RWPE1 (cell line): ENCODE data around the gene CABP7.

ENCODE experiments used
- CTCF ChIA-PET: fragments of 350-600 bp; sonication (Branson Sonifier 250); formaldehyde crosslinking; extraction: SDS; loops from one replicate; lab custom pipeline; 2021; lab: Yijun Ruan, JAX
- POLR2A ChIA-PET: fragments of 400-600 bp; formaldehyde crosslinking; extraction: SDS; loops from one replicate; lab custom pipeline; 2020; ENCODE audit warnings: antibody characterized with exemption; ENCODE audit not compliant: low non-redundant PET; lab: Yijun Ruan, JAX
- DNase-seq: peaks from one replicate; pipeline ENCODE4 v3.0.0; 2012; ENCODE audit warnings: low spot score
- H3K27ac ChIP-seq: fragments of 450-650 bp; 2 replicates; pipeline ENCODE4 v1.5.1; 2017
- TF ChIP-seq, protein P1 (sequence below): fragments of 450-650 bp; conservative IDR thresholded peaks from 2 replicates; pipeline ENCODE4 v1.5.1; 2017; ENCODE audit warnings: low read depth, mild to moderate bottlenecking

CABP7 gene

DNA sequence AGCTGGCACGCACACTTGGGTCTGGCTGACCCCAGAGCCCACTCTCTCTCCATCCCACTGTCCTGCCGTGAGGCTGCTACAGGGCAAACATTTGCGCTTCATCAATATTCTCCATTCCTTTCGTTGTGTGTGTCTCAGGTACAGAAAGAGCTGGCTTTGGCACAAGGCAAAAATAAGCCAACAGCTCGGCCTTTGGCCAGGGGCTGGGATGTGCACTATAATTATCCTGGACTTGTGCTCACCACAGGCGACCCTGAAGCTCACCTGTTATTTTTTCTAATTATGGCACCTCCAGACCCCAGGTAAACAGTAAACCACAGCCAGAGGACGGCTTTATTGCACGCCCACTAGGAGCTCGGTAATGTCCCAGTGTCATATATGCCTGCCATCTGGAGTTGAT, 36.1 kb downstream of the CABP7 start:
- TF ChIP-seq, protein P1, sequence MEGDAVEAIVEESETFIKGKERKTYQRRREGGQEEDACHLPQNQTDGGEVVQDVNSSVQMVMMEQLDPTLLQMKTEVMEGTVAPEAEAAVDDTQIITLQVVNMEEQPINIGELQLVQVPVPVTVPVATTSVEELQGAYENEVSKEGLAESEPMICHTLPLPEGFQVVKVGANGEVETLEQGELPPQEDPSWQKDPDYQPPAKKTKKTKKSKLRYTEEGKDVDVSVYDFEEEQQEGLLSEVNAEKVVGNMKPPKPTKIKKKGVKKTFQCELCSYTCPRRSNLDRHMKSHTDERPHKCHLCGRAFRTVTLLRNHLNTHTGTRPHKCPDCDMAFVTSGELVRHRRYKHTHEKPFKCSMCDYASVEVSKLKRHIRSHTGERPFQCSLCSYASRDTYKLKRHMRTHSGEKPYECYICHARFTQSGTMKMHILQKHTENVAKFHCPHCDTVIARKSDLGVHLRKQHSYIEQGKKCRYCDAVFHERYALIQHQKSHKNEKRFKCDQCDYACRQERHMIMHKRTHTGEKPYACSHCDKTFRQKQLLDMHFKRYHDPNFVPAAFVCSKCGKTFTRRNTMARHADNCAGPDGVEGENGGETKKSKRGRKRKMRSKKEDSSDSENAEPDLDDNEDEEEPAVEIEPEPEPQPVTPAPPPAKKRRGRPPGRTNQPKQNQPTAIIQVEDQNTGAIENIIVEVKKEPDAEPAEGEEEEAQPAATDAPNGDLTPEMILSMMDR = no peak
- no peak overlapping the region for H3K27ac ChIP-seq
- ChIA-PET CTCF (no interaction called here), POLR2A (no interaction called here)
- no peak for DNase-seq

DNA sequence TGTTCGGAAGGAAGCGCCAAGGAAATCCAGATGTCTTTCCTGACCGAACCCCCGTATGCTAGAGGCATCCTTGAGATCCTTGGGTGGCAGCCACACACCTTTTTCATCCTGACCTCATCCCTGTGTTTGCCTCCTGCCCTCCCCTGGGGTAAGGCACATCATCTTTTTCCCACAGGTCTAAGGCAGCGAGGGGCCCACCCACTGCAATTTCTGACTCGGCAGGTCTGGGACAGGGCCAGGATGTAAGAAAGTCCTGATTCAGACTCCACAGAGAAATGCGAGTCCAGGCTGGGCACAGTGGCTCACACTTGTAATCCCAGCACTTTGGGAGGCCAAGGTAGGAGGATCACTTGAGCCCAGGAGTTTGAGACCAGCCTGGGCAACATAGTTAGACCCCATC, 36.5 kb downstream of the CABP7 start:
- TF ChIP-seq, protein P1 = no peak
- DNase-seq = no peak
- CTCF ChIA-PET = no interaction called here
- H3K27ac ChIP-seq = 0 out of 2 replicates have a peak overlapping the region, but pooled peaks have one; percentile 21
- POLR2A ChIA-PET = no interaction called here

DNA sequence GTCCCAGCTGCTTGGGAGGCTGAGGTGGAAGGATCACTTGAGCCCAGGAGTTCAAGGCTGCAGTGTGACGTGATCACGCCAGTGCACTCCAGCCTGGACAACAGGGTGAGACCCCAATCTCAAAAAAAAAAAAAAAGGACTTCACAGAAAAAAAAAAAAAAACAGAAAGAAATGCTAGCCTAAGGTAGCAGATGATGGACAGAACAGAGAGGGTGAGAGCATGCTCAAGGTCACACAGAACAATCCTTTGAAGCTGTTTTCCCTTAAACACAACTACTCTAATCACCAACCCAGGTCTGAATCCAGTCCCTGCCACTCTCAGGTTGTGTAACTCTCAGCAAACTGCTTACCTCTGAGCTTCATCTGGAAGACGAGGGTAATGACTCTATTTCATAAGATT, 37.3 kb downstream of the CABP7 start:
- CTCF ChIA-PET = no interaction called here
- DNase-seq = no peak
- no peak overlapping the region for H3K27ac ChIP-seq
- TF ChIP-seq, protein P1 = no peak
- POLR2A ChIA-PET = no interaction called here

DNA sequence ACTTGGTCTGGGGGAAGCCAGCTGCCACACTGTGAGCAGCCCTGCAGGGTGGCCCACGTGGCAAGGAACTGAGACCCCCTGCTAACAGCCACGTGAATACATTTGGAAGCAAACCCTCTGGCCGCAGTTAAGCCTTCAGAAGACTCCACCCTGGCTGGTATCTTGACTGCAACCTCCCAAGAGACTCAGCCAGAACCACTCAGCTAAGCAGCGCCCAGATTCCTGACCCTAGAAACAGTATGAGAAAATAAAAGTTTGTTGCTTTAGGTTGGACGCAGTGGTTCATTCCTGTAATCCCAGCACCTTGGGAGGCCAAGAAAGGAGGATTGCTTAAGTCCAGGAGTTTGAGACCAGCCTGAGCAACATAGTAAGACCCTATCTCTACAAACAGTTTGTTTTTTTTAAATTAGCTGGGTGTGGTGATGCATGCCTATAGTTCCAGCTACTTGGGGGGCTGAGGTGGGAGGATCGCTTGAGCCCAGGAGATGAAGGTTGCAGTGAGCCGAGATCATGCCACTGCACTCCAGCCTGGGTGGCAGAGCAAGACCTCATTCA, 38.3 kb downstream of the CABP7 start:
- TF ChIP-seq, protein P1 = no peak
- DNase-seq = no peak
- ChIA-PET CTCF (no interaction called here), POLR2A (no interaction called here)
- H3K27ac ChIP-seq = no peak overlapping the region

DNA sequence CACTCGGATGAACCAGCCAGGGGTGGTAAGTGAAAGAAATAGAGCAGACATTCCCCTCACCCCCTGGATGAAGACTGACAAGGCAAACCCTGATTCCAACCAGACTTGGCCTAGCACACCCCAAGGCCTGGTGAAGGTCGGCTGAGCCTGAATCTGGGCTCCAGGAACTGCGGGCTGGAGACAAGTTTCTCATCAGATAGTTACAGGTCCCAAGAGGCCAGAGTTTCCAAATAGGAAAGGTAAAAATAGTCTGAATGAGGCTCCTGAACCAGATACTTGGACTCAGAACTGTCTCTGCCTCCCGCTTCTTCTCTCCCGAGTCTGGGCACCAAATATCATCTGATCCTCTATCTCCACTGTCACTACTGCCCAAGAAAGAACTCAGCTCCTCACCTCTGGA, 39.2 kb downstream of the CABP7 start:
- POLR2A ChIA-PET = no interaction called here

DNA sequence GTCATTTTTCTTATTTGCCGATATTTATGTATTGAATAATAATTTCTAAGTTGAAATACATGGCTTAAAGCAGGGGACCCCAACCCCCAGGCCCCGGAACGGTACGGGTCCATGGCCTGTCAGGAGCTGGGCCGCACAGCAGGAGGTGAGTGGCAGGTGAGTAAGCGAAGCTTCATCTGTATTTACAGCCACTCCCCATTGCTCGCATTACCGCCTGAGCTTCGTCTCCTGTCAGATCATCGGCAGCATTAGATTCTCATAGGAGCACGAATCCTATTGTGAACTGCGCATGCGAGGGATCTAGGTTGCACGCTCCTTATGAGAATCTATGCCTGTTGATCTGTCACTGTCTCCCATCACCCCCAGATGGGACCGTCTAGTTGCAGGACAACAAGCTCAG, 42.5 kb downstream of the CABP7 start:
- TF ChIP-seq, protein P1 = no peak
- ChIA-PET POLR2A (no interaction called here), CTCF (interaction anchor here (0.7 to 0.8 kb wide), 2 partner anchors 10 to 24 kb away, joined by 3 to 6 read pairs; no protein-coding TSS in a partner anchor)
- DNase-seq = no peak
- H3K27ac ChIP-seq = no peak overlapping the region

More for the DNA sequence above, 39.2 kb downstream of the CABP7 start:
- DNase-seq = no peak
- CTCF ChIA-PET = no interaction called here
- peak overlapping the region; percentile 41 for H3K27ac ChIP-seq
- TF ChIP-seq, protein P1 = no peak
